ENCODE data around the gene RASGRF2. TPM values are rescaled to one million over a fixed set of nuclear protein-coding genes. Genes with fewer than 3 reads are reported as not detected.
"Not testable (repeated sequence)": the region's sequence is repeated elsewhere in the genome, so short reads cannot be mapped to it uniquely, and the experiment has no call there.

RASGRF2 gene
- total RNA-seq, 2 donors from 2014 or later, result 19.9 to 20.5 TPM

DNA sequence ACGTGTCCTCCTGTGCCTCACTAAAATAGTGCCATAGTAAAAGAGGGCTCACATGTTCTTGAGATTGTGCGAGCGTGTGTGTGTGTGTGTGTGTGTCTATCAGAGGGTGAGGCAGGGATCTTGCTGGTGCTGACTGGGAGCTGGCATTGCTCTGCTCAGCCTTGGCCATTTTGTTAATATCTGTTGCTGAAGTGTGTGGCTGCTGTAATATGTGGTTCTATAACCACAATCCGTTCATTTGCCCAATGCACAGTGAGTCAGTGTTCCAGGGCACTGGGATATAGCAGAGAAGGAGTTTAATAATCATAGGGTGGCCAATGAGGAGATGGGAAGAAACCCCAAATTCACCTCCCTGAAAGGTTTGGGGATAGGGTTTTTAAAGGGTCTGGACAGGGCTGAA lies 61.3 kb downstream of the RASGRF2 start:
- DNase-seq, result no peak
- Mint-ChIP-seq H3K27ac (no peak overlapping the region), H3K4me1 (ENCODE audit: low read depth) (peaks cover 91% of the 10 kb centered on the region), H3K9me3 (no peaks in the 10 kb centered on the region), H3K36me3 (ENCODE audit: insufficient read depth in 2 of 2) (peaks cover 0 to 1% of the 10 kb centered on the region in 2 donors), H3K4me3 (no peak overlapping the region), H3K27me3 (ENCODE audit: low read depth) (no peaks in the 10 kb centered on the region)
- no peak for ATAC-seq (replicated peaks in 1 of 2)

DNA sequence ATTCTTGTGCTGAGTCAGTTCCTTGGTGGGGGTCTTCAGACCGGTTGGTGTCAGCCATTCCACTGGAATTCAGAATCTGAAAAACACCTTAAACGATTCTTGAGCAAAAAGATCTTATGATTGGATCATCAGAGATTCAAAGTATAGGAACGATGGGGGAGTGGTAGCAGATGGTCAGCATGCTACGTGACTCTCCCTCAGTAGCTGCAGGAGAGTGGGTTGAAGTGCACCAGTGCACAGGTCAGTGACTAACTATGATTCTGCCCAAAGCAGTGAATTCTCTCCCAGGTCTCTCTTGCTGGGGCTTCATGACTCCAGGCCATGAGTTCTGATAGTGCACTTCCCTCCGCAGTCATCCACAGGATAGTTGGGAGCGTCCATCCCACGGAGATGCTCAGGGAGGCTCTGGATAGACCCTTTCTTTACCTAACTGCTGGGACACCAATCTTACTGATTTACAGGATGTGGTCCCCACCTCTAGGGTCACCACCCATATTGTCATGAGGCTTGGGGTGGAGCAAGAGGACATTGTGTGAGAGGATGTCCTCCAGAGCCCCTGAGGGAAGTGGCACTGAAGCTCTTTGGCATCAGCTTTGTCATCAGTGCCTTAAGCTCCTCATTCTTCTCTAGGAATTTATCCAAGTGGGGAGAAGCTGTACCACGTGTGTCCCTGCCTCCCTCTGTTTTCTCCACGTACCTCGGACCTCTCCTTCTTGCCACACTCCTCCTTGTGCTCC lies 62.0 kb downstream of the RASGRF2 start:
- Mint-ChIP-seq H3K4me3 (no peak overlapping the region), H3K27me3 (ENCODE audit: low read depth) (no peaks in the 10 kb centered on the region), H3K36me3 (ENCODE audit: insufficient read depth in 2 of 2) (peaks cover 0 to 1% of the 10 kb centered on the region in 2 donors), H3K9me3 (no peaks in the 10 kb centered on the region), H3K4me1 (ENCODE audit: low read depth) (peaks cover 89% of the 10 kb centered on the region), H3K27ac (no peak overlapping the region)
- DNase-seq (no peak), ATAC-seq (replicated peaks in 1 of 2) (no peak)

DNA sequence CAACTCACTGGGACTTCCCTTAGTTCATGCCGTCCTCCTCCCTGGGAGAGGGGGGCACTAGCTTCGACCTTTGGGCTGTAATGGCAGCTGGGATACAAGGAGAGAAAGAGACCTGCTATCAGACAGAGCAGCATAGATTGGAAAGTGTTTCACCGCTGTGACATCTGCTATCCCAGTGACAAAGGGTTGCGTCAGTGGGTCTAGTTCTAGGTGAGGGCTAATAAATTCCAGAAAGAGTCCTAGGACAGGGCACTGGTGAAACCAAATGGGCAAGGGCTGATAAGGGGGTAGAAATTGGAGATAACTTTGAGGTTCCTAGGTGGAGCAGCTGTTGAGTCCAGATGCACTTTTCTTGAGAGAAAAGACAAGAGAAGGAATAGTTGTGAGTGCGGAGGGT lies 62.5 kb downstream of the RASGRF2 start:
- no peaks in the 10 kb centered on the region for H3K27me3 Mint-ChIP-seq (ENCODE audit: low read depth)
- H3K4me1 Mint-ChIP-seq (ENCODE audit: low read depth), result peaks cover 89% of the 10 kb centered on the region
- H3K27ac Mint-ChIP-seq, result no peak overlapping the region
- no peak overlapping the region for H3K4me3 Mint-ChIP-seq
- ATAC-seq (replicated peaks in 1 of 2) (no peak), DNase-seq (no peak)
- H3K36me3 Mint-ChIP-seq (ENCODE audit: insufficient read depth in 2 of 2), result peaks cover 0 to 3% of the 10 kb centered on the region in 2 donors
- H3K9me3 Mint-ChIP-seq, result no peaks in the 10 kb centered on the region

DNA sequence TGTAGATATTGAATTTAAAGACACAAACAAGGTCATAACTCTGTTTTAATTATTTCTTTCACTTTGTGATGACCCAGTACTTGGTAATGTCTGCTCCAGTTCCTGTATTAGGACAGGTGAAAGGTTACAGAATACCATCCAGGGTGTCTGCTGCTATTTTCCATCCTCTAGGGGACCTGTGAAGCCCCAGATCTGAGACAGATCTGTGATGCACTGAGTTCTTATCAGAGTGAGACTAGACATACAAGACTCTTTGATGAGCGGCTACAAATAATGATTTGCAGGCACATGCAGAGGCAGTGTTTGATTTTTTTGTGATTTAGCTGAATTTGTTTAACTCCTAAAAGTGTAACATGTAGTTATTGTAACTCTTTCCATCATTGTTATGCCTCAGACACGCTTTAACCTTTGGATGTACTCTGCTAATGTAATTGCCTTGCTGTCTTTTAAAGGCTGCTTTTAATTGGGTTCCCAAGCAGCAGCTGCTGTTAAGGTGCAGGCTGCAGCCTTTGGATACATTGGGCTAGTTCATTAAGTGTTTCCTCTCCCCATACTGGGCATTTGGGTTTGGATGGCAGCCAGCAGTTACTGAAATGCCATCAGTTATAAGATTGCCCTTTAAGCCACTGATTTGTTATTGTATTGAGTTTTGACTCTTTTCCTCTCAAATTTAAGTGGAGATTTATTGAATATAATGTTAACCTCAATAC lies 63.3 kb downstream of the RASGRF2 start:
- Mint-ChIP-seq H3K27me3 (ENCODE audit: low read depth) (no peaks in the 10 kb centered on the region), H3K4me1 (ENCODE audit: low read depth) (peaks cover 83% of the 10 kb centered on the region), H3K36me3 (ENCODE audit: insufficient read depth in 2 of 2) (peaks cover 0 to 6% of the 10 kb centered on the region in 2 donors), H3K27ac (no peak overlapping the region), H3K9me3 (no peaks in the 10 kb centered on the region), H3K4me3 (peak overlapping the region in 1 of 2 donors; percentile 16)
- no peak for ATAC-seq (replicated peaks in 1 of 2)
- no peak for DNase-seq

DNA sequence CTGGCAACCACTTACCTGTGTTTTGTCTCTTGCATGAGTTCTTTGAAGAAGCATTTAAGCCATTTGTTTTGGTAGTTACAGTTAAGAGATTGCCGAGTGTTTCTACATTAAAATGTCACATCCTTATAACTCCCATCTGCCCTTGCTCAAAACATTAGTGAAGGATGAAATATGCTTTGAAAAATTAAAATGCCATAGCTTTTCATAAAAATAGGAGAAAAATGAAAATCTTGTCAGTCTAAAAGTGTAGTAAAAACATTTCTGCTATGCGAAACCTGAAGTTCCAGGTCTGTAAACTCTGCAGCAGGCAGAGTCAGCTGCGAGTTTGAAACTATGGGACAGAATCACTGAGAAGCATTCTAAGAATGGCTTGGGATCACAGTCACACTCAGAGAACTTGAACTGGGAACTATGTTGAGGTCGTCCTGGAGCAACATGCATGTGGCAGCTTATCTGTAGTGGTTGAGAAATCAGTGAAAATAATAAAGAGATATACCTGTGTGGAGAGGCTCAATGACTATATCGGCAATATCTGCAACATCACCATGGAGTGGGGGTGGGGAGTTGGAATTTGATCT lies 67.4 kb downstream of the RASGRF2 start:
- Mint-ChIP-seq H3K4me3 (no peak overlapping the region), H3K27me3 (ENCODE audit: low read depth) (no peaks in the 10 kb centered on the region), H3K9me3 (peaks cover 6% of the 10 kb centered on the region in 2 donors), H3K36me3 (ENCODE audit: insufficient read depth in 2 of 2) (peaks cover 8 to 14% of the 10 kb centered on the region in 2 donors), H3K4me1 (ENCODE audit: low read depth) (peaks cover 50% of the 10 kb centered on the region), H3K27ac (no peak overlapping the region)
- no peak for DNase-seq
- ATAC-seq (replicated peaks in 1 of 2), result no peak

DNA sequence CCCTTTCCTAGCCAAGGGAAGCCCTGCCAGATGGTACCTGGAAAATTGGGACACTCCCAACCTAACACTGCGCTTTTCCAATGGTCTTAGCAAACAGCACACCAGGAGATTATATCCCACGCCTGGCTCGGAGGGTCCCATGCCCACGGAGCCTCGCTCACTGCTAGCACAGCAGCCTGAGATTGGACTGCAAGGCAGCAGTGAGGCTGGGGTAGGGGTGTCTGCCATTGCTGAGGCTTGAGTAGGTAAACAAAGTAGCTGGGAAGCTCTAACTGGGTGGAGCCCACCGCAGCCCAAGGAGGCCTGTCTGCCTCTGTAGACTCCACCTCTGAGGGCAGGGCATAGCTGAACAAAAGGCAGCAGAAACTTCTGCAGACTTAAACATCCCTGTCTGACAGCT lies 68.7 kb downstream of the RASGRF2 start:
- DNase-seq; H3K4me3 Mint-ChIP-seq; ATAC-seq (replicated peaks in 1 of 2); H3K27ac Mint-ChIP-seq; H3K27me3 Mint-ChIP-seq (ENCODE audit: low read depth); H3K9me3 Mint-ChIP-seq: not testable (repeated sequence)
- Mint-ChIP-seq H3K36me3 (ENCODE audit: insufficient read depth in 2 of 2) (peaks cover 11 to 17% of the 10 kb centered on the region in 2 donors), H3K4me1 (ENCODE audit: low read depth) (peaks cover 37% of the 10 kb centered on the region)

DNA sequence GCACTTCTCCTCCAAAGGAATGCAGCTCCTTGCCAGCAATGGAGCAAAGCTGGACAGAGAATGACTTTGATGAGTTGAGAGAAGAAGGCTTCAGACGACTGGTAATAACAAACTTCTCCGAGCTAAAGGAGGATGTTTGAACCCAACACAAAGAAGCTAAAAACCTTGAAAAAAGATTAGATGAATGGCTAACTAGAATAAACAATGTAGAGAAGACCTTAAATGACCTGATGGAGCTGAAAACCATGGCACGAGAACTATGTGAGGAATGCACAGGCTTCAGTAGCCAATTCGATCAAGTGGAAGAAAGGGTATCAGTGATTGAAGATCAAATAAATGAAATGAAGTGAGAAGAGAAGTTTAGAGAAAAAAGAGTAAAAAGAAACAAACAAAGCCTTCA lies 69.6 kb downstream of the RASGRF2 start:
- Mint-ChIP-seq H3K4me1 (ENCODE audit: low read depth) (peaks cover 32% of the 10 kb centered on the region), H3K36me3 (ENCODE audit: insufficient read depth in 2 of 2) (peaks cover 11 to 19% of the 10 kb centered on the region in 2 donors)
- not testable (repeated sequence) for H3K9me3 Mint-ChIP-seq; H3K27me3 Mint-ChIP-seq (ENCODE audit: low read depth); ATAC-seq (replicated peaks in 1 of 2); DNase-seq; H3K4me3 Mint-ChIP-seq; H3K27ac Mint-ChIP-seq

DNA sequence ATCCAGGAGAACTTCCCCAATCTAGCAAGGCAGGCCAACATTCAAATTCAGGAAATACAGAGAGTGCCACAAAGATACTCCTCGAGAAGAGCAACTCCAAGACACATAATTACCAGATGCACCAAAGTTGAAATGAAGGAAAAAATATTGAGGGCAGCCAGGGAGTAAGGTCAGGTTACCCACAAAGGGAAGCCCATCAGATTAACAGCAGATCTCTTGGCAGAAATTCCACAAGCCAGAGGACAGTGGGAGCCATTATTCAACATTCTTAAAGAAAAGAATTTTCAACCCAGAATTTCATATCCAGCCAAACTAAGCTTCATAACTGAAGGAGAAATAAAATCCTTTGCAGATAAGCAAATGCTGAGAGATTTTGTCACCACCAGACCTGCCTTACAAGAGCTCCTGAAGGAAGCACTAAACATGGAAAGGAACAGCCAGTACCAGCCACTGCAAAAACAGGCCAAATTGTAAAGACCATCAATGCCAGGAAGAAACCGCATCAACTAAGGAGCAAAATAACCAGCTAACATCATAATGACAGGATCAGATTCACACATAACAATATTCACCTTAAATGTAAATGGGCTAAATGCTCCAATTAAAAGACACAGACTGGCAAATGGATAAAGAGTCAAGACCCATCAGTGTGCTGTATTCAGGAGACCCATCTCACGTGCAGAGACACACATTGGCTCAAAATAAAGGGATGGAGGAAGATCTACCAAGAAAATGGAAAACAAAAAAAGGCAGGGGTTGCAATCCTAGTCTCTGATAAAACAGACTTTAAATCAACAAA lies 70.3 kb downstream of the RASGRF2 start:
- not testable (repeated sequence) for ATAC-seq (replicated peaks in 1 of 2); H3K4me3 Mint-ChIP-seq; DNase-seq; H3K9me3 Mint-ChIP-seq; H3K27ac Mint-ChIP-seq; H3K27me3 Mint-ChIP-seq (ENCODE audit: low read depth)
- peaks cover 26% of the 10 kb centered on the region for H3K4me1 Mint-ChIP-seq (ENCODE audit: low read depth)
- H3K36me3 Mint-ChIP-seq (ENCODE audit: insufficient read depth in 2 of 2), result peaks cover 15 to 19% of the 10 kb centered on the region in 2 donors

DNA sequence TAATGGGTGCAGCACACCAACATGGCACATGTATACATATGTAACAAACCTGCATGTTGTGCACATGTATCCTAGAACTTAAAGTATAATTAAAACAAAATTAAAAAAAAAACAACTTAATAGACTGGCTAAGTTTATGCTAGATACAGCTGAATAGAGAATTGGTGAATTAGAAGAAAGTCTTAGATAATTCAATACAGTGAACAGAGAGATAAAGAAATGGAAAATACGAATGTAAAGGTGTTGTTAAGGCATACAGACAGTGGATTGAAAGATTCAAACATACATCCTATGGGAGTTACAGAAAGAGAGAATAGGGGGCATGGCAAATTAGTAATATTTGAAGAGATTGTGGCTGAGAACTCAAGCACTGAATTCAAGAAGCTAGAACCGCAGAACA lies 75.4 kb downstream of the RASGRF2 start:
- DNase-seq (no peak), ATAC-seq (replicated peaks in 1 of 2) (no peak)
- Mint-ChIP-seq H3K36me3 (ENCODE audit: insufficient read depth in 2 of 2) (peaks cover 7 to 13% of the 10 kb centered on the region in 2 donors), H3K4me3 (no peak overlapping the region), H3K9me3 (peaks cover 3 to 6% of the 10 kb centered on the region in 2 donors), H3K4me1 (ENCODE audit: low read depth) (no peaks in the 10 kb centered on the region), H3K27ac (peak overlapping the region; percentile 25), H3K27me3 (ENCODE audit: low read depth) (no peaks in the 10 kb centered on the region)

DNA sequence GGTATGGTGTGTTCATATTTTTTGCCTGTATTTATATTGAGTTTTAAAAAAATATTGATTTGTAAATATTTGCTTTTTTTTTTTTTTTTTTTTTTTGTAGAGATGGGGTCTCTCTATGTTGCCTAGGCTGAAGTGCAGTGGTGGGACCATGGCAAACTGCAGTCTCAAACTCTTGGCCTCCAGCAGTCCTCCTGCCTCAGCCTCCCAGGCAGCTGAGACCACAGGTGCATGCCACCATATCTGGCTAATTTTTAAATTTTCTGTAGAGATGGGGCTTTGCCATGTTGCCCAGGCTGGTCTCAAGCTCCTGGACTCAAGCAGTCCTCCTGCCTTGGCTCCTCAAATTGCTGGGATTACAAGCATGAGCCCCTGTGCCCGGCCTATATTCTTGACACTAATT lies 78.3 kb downstream of the RASGRF2 start:
- H3K27me3 Mint-ChIP-seq (ENCODE audit: low read depth), result no peaks in the 10 kb centered on the region
- no peak for DNase-seq

DNA sequence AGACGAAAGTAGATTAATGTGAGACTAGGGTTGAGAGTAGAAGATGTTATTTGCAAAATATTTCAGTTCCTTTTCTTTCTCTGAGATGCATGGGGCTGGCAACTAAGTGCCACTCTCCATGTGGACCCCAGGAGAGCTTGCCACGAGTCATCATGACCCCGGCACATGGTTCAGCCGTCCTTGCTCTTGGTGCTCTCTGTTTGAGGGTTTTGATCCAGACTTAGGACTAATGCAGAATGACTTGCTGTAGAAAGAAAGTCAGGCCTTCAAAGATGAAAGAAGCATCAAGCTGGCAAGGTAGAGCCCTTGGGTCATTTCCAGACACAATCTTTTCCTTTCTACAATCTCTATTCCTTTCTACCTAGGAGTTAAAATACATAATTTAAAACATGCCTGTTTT lies 84.7 kb downstream of the RASGRF2 start:
- no peaks in the 10 kb centered on the region for H3K27me3 Mint-ChIP-seq (ENCODE audit: low read depth)
- H3K4me1 Mint-ChIP-seq (ENCODE audit: low read depth), result peaks cover 31% of the 10 kb centered on the region
- DNase-seq (no peak), ATAC-seq (replicated peaks in 1 of 2) (no peak)
- peaks cover 0 to 7% of the 10 kb centered on the region in 2 donors for H3K36me3 Mint-ChIP-seq (ENCODE audit: insufficient read depth in 2 of 2)
- H3K9me3 Mint-ChIP-seq, result no peaks in the 10 kb centered on the region
- H3K4me3 Mint-ChIP-seq, result no peak overlapping the region
- H3K27ac Mint-ChIP-seq, result no peak overlapping the region

More for the DNA sequence above, 78.3 kb downstream of the RASGRF2 start:
- H3K4me3 Mint-ChIP-seq, result no peak overlapping the region
- no peak for ATAC-seq (replicated peaks in 1 of 2)
- peaks cover 3% of the 10 kb centered on the region in 2 donors for H3K9me3 Mint-ChIP-seq
- peaks cover 1% of the 10 kb centered on the region for H3K4me1 Mint-ChIP-seq (ENCODE audit: low read depth)
- no peak overlapping the region for H3K27ac Mint-ChIP-seq
- peaks cover 7 to 8% of the 10 kb centered on the region in 2 donors for H3K36me3 Mint-ChIP-seq (ENCODE audit: insufficient read depth in 2 of 2)

DNA sequence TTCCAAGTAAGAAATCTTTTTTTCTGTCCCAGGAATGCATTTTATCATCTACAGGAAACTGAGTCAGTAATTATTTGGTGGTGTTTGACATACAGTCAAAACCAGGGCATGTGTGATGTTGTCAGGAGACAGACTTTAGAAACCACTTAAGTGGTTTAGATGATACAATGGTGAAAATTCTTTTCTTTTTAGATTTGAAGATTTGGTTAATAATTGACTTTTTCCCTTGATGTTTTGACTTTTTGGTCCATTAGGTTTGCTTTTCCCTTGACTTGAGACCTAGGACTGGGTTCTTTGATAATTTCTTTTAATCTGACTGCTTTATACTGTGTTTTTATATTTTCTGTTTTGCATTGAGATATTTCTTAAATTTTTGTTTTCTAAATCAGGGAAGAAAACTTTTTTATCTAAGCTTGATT lies 85.2 kb downstream of the RASGRF2 start:
- DNase-seq (no peak), ATAC-seq (replicated peaks in 1 of 2) (no peak)
- no peak overlapping the region for H3K4me3 Mint-ChIP-seq
- H3K36me3 Mint-ChIP-seq (ENCODE audit: insufficient read depth in 2 of 2), result peaks cover 0 to 7% of the 10 kb centered on the region in 2 donors
- no peaks in the 10 kb centered on the region for H3K27me3 Mint-ChIP-seq (ENCODE audit: low read depth)
- no peak overlapping the region for H3K27ac Mint-ChIP-seq
- H3K4me1 Mint-ChIP-seq (ENCODE audit: low read depth), result peaks cover 31% of the 10 kb centered on the region
- H3K9me3 Mint-ChIP-seq, result no peaks in the 10 kb centered on the region

DNA sequence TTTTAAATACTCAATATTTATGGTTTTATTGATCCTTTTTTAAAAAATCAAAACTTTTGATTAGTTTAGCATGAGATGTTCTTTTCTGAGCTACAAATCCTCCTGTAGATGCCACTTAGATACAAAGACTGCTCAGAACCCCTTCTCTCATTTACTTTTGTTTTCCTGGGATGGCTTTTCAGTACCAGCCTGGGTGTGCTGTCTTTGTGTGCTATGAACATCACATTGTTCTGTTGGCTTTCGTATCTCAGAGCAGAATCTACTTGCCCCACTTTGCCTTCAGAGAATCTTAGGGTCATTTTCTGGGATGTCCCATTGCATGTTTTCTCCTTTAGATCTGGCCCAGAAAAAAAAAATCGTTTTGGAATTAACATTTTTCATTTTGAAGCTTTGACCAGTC lies 85.9 kb downstream of the RASGRF2 start:
- no peak for ATAC-seq (replicated peaks in 1 of 2)

More for the DNA sequence above, 85.9 kb downstream of the RASGRF2 start:
- no peak overlapping the region for H3K27ac Mint-ChIP-seq
- no peaks in the 10 kb centered on the region for H3K9me3 Mint-ChIP-seq
- peaks cover 0 to 7% of the 10 kb centered on the region in 2 donors for H3K36me3 Mint-ChIP-seq (ENCODE audit: insufficient read depth in 2 of 2)
- peaks cover 31% of the 10 kb centered on the region for H3K4me1 Mint-ChIP-seq (ENCODE audit: low read depth)
- no peak overlapping the region for H3K4me3 Mint-ChIP-seq
- DNase-seq, result no peak
- no peaks in the 10 kb centered on the region for H3K27me3 Mint-ChIP-seq (ENCODE audit: low read depth)
